Epithelial cell of esophagus (primary cell): ENCODE results near the gene KRTAP2-2.
A peak's percentile ranks its signal among the peaks of the same experiment; 100 is the strongest.
"Not testable (repeated sequence)": the region's sequence is repeated elsewhere in the genome, so short reads cannot be mapped to it uniquely, and the experiment has no call there.

Experiments
- DNase-seq: peaks from one replicate; pipeline ENCODE4 v3.0.0; 2010; ENCODE audit warnings: low read depth
- H3K4me3 ChIP-seq: 2 replicates; pipeline ENCODE4 v1.5.1; 2011; ENCODE audit warnings: mild to moderate bottlenecking, low read length, control low read depth
- CTCF ChIP-seq: IDR thresholded peaks from 2 replicates; pipeline ENCODE4 v1.5.1; 2011; ENCODE audit warnings: low read depth, mild to moderate bottlenecking, low read length, control low read depth, inconsistent platforms; ENCODE audit not compliant: insufficient read depth; ENCODE audit errors: missing control alignments

The KRTAP2-2 gene

GRCh38 chr17:41055130-41055529 lies at the start of gene KRTAP2-2:
Gene KRTAP2-2 (minus strand): TSS chr17:41055230. CDS start chr17:41055211, 19 bp downstream.
- DNase-seq, H3K4me3 ChIP-seq: not testable (repeated sequence)

GRCh38 chr17:41104386-41105038 lies 49.5 kb upstream of the KRTAP2-2 start:
- DNase-seq = peak; percentile 65
- not testable (repeated sequence) for H3K4me3 ChIP-seq

GRCh38 chr17:41103896-41104295 lies 48.9 kb upstream of the KRTAP2-2 start:
- TF ChIP-seq CTCF = no peak
- no peak for DNase-seq
- no peak overlapping the region for H3K4me3 ChIP-seq

GRCh38 chr17:41101586-41102259 lies 46.7 kb upstream of the KRTAP2-2 start, which contains the start of gene KRTAP4-16:
Gene KRTAP4-16 (minus strand): TSS chr17:41102209. CDS start chr17:41102209, 0 bp downstream.
- no peak for DNase-seq
- H3K4me3 ChIP-seq = no peak within 1 kb of the TSS
- no peak for TF ChIP-seq CTCF

- peak; percentile 91 for DNase-seq
- not testable (repeated sequence) for H3K4me3 ChIP-seq
Observed at GRCh38 chr17:41099682-41100480, 44.9 kb upstream of the KRTAP2-2 start.

GRCh38 chr17:41098481-41098880 lies 43.5 kb upstream of the KRTAP2-2 start:
- no peak overlapping the region for H3K4me3 ChIP-seq
- peak; percentile 86 for DNase-seq
- TF ChIP-seq CTCF = no peak

- DNase-seq = no peak
- no peak within 1 kb of the TSS for H3K4me3 ChIP-seq
- TF ChIP-seq CTCF = no peak
Observed at GRCh38 chr17:41098042-41098441, 43.0 kb upstream of the KRTAP2-2 start, which contains the start of gene KRTAP4-8. Gene KRTAP4-8 (minus strand): TSS chr17:41098142. CDS start chr17:41098084, 58 bp downstream.

GRCh38 chr17:41096055-41096454 lies 41.0 kb upstream of the KRTAP2-2 start:
- no peak for TF ChIP-seq CTCF
- DNase-seq = no peak
- H3K4me3 ChIP-seq = no peak overlapping the region

- H3K4me3 ChIP-seq, DNase-seq: not testable (repeated sequence)
Observed at GRCh38 chr17:41088760-41089352, 33.8 kb upstream of the KRTAP2-2 start.

GRCh38 chr17:41084100-41084856 lies 29.2 kb upstream of the KRTAP2-2 start, which contains the start of gene KRTAP4-7:
Gene KRTAP4-7 (plus strand): TSS chr17:41084150. CDS start chr17:41084207, 57 bp downstream.
- DNase-seq, H3K4me3 ChIP-seq: not testable (repeated sequence)

- H3K4me3 ChIP-seq = not testable (repeated sequence)
- peak; percentile 49 for DNase-seq
Observed at GRCh38 chr17:41083427-41083826, 28.4 kb upstream of the KRTAP2-2 start.
